Osteoblast (primary cell): ENCODE results near the gene HIGD2A. TPM values are rescaled to one million over a fixed set of nuclear protein-coding genes. Genes with fewer than 3 reads are reported as not detected.

ENCODE experiments used
- DNase-seq: peaks from one replicate; pipeline ENCODE4 v3.0.0; 2011; ENCODE audit warnings: low spot score, mixed read lengths; ENCODE audit not compliant: insufficient read length; ENCODE audit errors: missing footprints
- H2AFZ ChIP-seq: 2 replicates; pipeline ENCODE4 v1.6.0; 2011; ENCODE audit warnings: mild to moderate bottlenecking, low read length
- H3K27ac ChIP-seq: 2 replicates; pipeline ENCODE4 v1.5.1; 2011; ENCODE audit warnings: mild to moderate bottlenecking, low read depth, low read length, moderate library complexity
- H3K27me3 ChIP-seq: 2 replicates; pipeline ENCODE4 v1.6.0; 2012; ENCODE audit warnings: mild to moderate bottlenecking, control low read depth, inconsistent platforms, low read length, moderate library complexity; ENCODE audit not compliant: insufficient read depth
- H3K36me3 ChIP-seq: 2 replicates; pipeline ENCODE4 v1.5.1; 2011; ENCODE audit warnings: mild to moderate bottlenecking, low read length, control low read depth, moderate library complexity; ENCODE audit not compliant: insufficient read depth
- H3K4me1 ChIP-seq: 2 replicates; pipeline ENCODE4 v1.5.1; 2011; ENCODE audit warnings: mild to moderate bottlenecking, low read length, control low read depth, moderate library complexity; ENCODE audit not compliant: insufficient read depth
- H3K4me2 ChIP-seq: 2 replicates; pipeline ENCODE4 v1.6.0; 2011; ENCODE audit warnings: mild to moderate bottlenecking, low read length; ENCODE audit not compliant: insufficient read depth
- H3K4me3 ChIP-seq: fragments of 200-600 bp; sonication (generic); 3 replicates; pipeline ENCODE4 v1.5.1; 2012; ENCODE audit warnings: mild to moderate bottlenecking, low read length, inconsistent platforms; ENCODE audit not compliant: insufficient read depth
- H3K79me2 ChIP-seq: 2 replicates; pipeline ENCODE4 v1.6.0; 2012; ENCODE audit warnings: mild to moderate bottlenecking, low read length, control low read depth, inconsistent platforms; ENCODE audit not compliant: insufficient read depth
- H3K9me3 ChIP-seq: 2 replicates; pipeline ENCODE4 v1.5.1; 2011; ENCODE audit warnings: low read depth, low read length, control low read depth
- H4K20me1 ChIP-seq: 2 replicates; pipeline ENCODE4 v1.6.0; 2012; ENCODE audit warnings: mild to moderate bottlenecking, low read length, control low read depth; ENCODE audit not compliant: insufficient read depth
- total RNA-seq: library from RNA; depleted of rRNA; stranded (reverse); fragments of >200 nt; gene quantifications from 2 replicates; pipeline ENCODE4 v1.2.3, GENCODE V29; 2012
- TF ChIP-seq, protein P1 (sequence below): IDR thresholded peaks from 2 replicates; pipeline ENCODE4 v1.5.1; 2011; ENCODE audit warnings: mild to moderate bottlenecking, low read depth, low read length, moderate library complexity; ENCODE audit errors: extremely low read depth

Gene HIGD2A
- total RNA-seq, 1 donor, result 34.7 TPM

DNA sequence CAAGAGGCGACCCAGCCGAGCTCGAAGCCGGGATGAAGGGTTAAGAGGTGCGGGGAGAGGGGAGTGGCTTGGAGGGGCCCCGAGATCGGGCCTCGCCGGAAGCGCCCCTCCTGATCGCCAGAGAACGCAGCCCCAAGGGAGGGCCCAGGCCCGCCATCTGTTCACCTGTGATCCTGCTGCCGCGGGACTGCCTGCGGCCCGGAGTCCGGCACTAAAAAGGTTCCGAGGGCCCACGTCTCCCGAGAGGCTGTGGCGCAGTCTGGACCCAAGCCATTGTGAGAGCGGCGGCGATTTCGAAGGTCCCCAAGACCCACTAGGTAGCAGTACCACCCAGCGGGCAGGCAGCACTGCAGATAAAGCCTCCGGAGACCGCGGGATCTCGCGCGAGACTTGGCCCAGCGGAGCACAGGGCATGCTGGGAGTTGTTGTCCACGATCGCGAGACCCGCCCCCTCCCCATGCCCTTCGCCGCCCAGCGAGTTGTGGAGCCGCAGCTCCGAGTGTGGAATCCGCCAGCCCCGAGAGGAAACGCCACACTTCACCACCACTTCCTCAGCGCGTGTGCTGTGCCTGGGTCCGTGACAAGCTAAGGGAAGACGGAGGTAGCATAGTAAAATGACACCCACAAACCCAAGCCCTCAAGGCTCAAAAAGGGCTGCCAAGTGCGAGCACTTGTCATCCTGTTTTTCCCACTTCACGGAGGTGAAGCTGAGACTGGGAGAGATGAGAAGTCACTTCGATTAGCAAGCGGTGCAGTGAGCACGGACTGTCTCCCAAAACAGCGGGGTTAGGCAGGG, 26.9 kb upstream of the HIGD2A start, which contains the start of gene KIAA1191:
TSS of gene KIAA1191 (minus strand) at position 328 of the 796 bp plus-strand sequence. CDS start 2,256 bp downstream, outside the sequence.
- Histone ChIP-seq H2AFZ (peak within 1 kb of the TSS; percentile 99), H4K20me1 (peaks cover 14% of the 10 kb centered on the region), H3K4me2 (peak within 1 kb of the TSS; percentile 93), H3K36me3 (peaks cover 12% of the 10 kb centered on the region), H3K27ac (peak within 1 kb of the TSS; percentile 77), H3K4me3 (peak within 1 kb of the TSS; percentile 99), H3K4me1 (peaks cover 15% of the 10 kb centered on the region), H3K27me3 (no peaks in the 10 kb centered on the region), H3K9me3 (no peaks in the 10 kb centered on the region), H3K79me2 (peaks cover 46% of the 10 kb centered on the region)
- TF ChIP-seq, protein P1, sequence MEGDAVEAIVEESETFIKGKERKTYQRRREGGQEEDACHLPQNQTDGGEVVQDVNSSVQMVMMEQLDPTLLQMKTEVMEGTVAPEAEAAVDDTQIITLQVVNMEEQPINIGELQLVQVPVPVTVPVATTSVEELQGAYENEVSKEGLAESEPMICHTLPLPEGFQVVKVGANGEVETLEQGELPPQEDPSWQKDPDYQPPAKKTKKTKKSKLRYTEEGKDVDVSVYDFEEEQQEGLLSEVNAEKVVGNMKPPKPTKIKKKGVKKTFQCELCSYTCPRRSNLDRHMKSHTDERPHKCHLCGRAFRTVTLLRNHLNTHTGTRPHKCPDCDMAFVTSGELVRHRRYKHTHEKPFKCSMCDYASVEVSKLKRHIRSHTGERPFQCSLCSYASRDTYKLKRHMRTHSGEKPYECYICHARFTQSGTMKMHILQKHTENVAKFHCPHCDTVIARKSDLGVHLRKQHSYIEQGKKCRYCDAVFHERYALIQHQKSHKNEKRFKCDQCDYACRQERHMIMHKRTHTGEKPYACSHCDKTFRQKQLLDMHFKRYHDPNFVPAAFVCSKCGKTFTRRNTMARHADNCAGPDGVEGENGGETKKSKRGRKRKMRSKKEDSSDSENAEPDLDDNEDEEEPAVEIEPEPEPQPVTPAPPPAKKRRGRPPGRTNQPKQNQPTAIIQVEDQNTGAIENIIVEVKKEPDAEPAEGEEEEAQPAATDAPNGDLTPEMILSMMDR, result no peak
- DNase-seq, result peak; percentile 99

DNA sequence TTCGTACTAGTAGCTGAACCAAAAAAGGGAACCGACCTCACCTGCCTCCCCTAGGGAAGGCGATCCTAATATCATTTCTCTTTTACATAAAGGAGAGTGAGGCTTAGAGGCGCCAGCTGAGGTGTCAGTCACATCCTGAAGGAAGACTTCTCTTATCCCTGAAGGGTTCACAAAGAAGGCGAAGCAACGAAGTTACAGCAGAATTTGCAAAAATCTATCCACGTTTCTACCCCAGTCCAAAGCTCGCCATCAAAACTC, 26.4 kb upstream of the HIGD2A start:
- peak overlapping the region; percentile 93 for H3K4me2 ChIP-seq
- peak overlapping the region; percentile 99 for H3K4me3 ChIP-seq
- no peaks in the 10 kb centered on the region for H3K9me3 ChIP-seq
- H3K79me2 ChIP-seq, result peaks cover 41% of the 10 kb centered on the region
- peaks cover 16% of the 10 kb centered on the region for H3K4me1 ChIP-seq
- TF ChIP-seq, protein P1, result no peak
- DNase-seq, result peak; percentile 58
- H2AFZ ChIP-seq, result peak overlapping the region; percentile 99
- H3K27me3 ChIP-seq, result no peaks in the 10 kb centered on the region
- no peak overlapping the region for H3K27ac ChIP-seq
- peaks cover 12% of the 10 kb centered on the region for H3K36me3 ChIP-seq
- H4K20me1 ChIP-seq, result peaks cover 14% of the 10 kb centered on the region

DNA sequence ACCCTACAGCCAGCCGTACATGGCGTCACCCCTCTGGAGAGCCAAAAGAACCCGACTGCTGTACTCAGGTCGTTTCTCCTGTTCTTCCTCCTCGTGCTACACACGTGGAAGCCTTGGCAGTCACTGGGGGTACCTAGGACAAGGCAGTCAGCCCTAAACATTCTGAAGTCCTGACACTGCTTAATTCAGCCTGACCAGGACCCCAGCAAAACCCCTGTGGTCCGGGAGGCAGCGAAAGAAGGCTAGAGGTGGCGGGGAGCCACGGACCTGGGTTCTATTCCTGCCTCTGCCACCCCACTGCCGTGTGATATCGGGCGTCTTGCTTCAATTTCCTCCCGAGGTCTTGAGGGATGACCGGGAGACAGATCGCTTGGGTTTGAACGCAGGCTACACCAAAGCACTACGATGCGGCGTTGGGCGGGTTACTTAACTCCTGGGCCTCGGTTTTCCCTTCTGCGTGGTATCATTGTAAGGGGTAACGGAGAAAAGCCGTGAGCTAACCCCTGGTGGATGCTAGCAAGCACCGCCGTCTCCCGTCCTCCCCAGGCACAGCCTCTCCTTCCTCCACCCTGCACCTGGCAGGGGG, 23.7 kb upstream of the HIGD2A start:
- DNase-seq, result no peak
- Histone ChIP-seq H4K20me1 (peaks cover 4% of the 10 kb centered on the region), H3K9me3 (no peaks in the 10 kb centered on the region)

More for the DNA sequence above, 23.7 kb upstream of the HIGD2A start:
- Histone ChIP-seq H3K27ac (peak overlapping the region; percentile 8), H3K4me2 (peak overlapping the region; percentile 93), H3K4me1 (peaks cover 16% of the 10 kb centered on the region), H3K27me3 (no peaks in the 10 kb centered on the region), H3K79me2 (peaks cover 20% of the 10 kb centered on the region), H2AFZ (peak overlapping the region; percentile 93), H3K36me3 (peaks cover 7% of the 10 kb centered on the region), H3K4me3 (peak overlapping the region; percentile 87)
- TF ChIP-seq, protein P1, result no peak
